ENCODE data around the gene GRHL1.

DNA sequence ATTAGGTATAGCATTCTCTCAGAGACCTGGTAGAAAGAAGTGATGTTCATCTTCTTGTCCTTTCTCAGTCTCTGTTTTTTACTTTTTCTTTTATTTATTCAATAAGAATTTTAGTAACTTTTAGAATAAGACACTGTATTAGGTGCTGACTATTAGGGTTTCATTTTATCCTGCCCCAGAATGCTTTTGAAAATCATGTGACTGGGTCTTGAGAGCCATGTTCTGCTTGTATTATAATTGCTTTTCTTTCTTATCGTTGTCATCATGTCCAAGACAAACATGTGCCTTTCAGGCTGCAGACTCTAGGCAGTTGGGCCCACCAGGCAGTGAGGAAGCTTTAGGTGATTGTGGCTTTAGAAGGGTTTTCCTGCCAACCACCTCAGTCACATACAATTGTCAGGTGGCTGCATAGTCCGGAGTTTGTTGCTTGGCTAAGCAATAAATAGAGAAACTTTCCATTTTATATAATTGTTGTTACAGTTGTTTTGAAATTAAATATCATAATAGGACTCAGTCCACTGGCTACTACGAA, 15.1 kb downstream of the GRHL1 start:
- no peak for TF ChIP-seq CTCF (IDR thresholded peaks at IDR 0.05)
- no peak for TF ChIP-seq PRDM15 (CRISPR knock-in tag; IDR thresholded peaks at IDR 0.05)
- TF ChIP-seq TCF7 (CRISPR knock-in tag; IDR thresholded peaks at IDR 0.05; ENCODE audit: low read depth) = no peak
